ENCODE measurements around the gene CCNF.

- TF ChIP-seq EP300 (IDR thresholded peaks at IDR 0.05; ENCODE audit: borderline replicate concordance) = no peak
- no peak for TF ChIP-seq EGR1 (IDR thresholded peaks at IDR 0.05)
- no peak for TF ChIP-seq MAX (IDR thresholded peaks at IDR 0.05)
- TF ChIP-seq TAF1 (IDR thresholded peaks at IDR 0.05; ENCODE audit: low read depth) = no peak
- TF ChIP-seq NFIC (IDR thresholded peaks at IDR 0.05) = no peak
- TF ChIP-seq, protein P1, sequence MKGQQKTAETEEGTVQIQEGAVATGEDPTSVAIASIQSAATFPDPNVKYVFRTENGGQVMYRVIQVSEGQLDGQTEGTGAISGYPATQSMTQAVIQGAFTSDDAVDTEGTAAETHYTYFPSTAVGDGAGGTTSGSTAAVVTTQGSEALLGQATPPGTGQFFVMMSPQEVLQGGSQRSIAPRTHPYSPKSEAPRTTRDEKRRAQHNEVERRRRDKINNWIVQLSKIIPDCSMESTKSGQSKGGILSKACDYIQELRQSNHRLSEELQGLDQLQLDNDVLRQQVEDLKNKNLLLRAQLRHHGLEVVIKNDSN (IDR thresholded peaks at IDR 0.05) = no peak
- TF ChIP-seq REST (IDR thresholded peaks at IDR 0.05; ENCODE audit: low read depth) = no peak
- no peak for TF ChIP-seq YY1 (IDR thresholded peaks at IDR 0.05; ENCODE audit: low read depth)
- no peak for TF ChIP-seq CREB1 (IDR thresholded peaks at IDR 0.05; ENCODE audit: low read depth)
- no peak for TF ChIP-seq TCF12 (IDR thresholded peaks at IDR 0.05; ENCODE audit: low read depth)
These were observed 60.3 kb downstream of the CCNF start for GRCh38 chr16:2489581-2489980.
